ENCODE results near the gene PROB1.
"Not testable (repeated sequence)": the region's sequence is repeated elsewhere in the genome, so short reads cannot be mapped to it uniquely, and the experiment has no call there.

The PROB1 gene, protein sequence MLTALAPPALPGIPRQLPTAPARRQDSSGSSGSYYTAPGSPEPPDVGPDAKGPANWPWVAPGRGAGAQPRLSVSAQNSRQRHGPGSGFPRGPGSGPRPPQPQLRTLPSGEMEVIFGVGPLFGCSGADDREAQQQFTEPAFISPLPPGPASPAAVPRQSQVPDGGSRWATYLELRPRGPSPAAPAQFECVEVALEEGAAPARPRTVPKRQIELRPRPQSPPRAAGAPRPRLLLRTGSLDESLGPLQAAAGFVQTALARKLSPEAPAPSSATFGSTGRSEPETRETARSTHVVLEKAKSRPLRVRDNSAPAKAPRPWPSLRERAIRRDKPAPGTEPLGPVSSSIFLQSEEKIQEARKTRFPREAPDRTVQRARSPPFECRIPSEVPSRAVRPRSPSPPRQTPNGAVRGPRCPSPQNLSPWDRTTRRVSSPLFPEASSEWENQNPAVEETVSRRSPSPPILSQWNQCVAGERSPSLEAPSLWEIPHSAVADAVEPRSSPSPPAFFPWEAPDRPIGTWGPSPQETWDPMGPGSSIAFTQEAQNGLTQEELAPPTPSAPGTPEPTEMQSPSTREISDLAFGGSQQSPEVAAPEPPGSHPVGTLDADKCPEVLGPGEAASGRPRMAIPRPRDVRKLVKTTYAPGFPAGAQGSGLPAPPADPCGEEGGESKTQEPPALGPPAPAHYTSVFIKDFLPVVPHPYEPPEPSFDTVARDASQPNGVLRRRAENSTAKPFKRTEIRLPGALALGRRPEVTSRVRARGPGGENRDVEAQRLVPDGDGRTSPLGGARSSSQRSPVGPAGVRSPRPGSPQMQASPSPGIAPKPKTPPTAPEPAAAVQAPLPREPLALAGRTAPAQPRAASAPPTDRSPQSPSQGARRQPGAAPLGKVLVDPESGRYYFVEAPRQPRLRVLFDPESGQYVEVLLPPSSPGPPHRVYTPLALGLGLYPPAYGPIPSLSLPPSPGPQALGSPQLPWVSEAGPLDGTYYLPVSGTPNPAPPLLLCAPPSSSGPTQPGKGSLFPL

DNA sequence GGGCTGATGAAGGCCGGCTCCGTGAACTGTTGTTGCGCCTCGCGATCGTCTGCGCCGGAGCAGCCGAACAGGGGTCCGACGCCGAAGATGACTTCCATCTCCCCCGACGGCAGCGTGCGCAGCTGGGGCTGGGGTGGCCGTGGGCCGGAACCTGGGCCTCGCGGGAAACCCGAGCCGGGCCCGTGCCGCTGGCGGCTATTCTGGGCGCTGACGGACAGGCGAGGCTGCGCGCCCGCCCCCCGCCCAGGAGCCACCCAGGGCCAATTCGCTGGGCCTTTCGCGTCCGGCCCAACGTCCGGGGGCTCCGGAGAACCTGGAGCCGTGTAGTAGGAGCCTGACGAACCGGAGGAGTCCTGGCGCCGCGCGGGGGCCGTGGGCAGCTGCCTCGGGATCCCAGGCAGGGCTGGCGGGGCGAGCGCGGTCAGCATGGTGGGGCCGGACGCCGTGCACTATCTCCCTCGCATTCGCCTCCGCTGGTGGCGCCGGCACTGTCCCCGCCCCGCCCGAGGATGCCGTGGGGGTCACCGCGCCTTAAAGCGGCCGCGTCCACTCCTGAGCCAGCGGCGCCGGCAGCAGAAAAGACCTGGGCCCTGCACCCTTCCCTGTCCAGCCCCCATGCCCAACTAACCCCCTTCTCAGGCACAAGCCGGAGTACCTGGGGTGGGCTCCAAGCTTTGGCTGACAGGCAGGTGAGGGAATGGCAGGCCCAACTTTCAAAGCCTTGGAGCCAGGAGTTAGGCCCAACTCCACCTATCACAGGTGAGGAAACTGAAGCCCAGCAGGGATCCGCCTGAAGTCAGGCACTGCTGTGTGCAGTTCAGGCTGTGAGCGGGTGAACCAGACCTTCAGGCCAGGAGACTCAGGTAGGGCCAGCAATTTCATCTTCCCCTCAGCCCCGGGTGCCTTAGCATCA is at the start of gene PROB1:
TSS of gene PROB1 (minus strand) at position 451 of the 913 bp plus-strand sequence. CDS start at position 428, 23 bp downstream.
- Mint-ChIP-seq H3K4me1 (peaks cover 32% of the 10 kb centered on the region), H3K27me3 (no peaks in the 10 kb centered on the region), H3K27ac (no peak within 1 kb of the TSS), H3K4me3 (peak within 1 kb of the TSS; percentile 94), H3K36me3 (peaks cover 6% of the 10 kb centered on the region), H3K9me3 (no peaks in the 10 kb centered on the region)
- ATAC-seq (ENCODE audit: low read depth) (no peak), DNase-seq (ENCODE audit: low spot score in 2 of 2) (no peak)

DNA sequence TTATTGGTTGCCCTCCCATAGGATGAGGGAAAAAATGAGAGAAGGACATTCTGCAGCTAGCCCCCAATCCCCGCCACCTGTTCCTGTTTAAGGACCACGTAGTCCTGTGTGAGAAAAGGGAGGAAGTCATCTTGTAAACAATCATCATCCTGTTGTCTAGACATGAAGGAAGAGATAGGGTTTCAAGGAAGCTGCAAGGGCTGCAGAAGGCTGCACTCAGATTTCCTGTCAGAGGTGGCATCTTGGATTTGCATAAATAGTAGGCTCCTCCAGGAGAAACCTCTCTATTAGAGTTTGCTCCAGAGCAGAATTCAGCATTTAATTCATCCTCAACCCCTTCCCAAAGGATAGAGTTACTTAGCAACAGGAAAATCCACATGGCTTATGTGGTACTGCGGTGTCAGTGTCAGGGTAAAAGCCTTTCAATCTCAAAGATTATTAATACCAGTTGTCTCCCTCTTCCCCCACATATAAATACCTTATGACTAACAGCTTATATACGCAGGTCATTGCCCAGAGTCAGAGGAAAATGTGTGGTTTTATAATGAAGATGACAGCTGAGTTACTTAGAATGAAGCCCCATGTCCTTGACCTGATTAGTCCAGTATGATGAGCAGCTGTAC is 49.0 kb upstream of the PROB1 start:
- no peak for ATAC-seq (ENCODE audit: low read depth)
- Mint-ChIP-seq H3K27me3 (no peaks in the 10 kb centered on the region), H3K27ac (no peak overlapping the region), H3K9me3 (no peaks in the 10 kb centered on the region), H3K4me3 (no peak overlapping the region), H3K4me1 (peaks cover 11% of the 10 kb centered on the region), H3K36me3 (no peaks in the 10 kb centered on the region)
- no peak for DNase-seq (ENCODE audit: low spot score in 2 of 2)

DNA sequence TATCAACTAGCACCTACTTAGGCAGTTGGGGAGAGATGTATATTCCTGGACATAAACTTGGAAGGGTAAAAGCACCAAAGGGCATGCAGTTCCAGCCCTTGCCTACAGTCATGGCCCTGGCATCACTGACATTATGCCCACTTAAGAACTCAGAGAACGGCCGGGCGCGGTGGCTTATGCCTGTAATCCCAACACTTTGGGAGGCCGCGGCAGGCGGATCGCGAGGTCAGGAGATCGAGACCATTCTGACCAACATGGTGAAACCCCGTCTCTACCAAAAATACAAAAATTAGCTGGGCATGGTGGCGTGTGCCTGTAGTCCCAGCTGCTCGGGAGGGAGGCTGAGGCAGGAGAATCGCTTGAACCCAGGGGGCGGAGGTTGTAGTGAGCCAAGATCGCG is 45.5 kb upstream of the PROB1 start:
- not testable (repeated sequence) for H3K36me3 Mint-ChIP-seq; DNase-seq (ENCODE audit: low spot score in 2 of 2); H3K27ac Mint-ChIP-seq; H3K27me3 Mint-ChIP-seq; H3K9me3 Mint-ChIP-seq; H3K4me3 Mint-ChIP-seq; ATAC-seq (ENCODE audit: low read depth)
- peaks cover 18% of the 10 kb centered on the region for H3K4me1 Mint-ChIP-seq

DNA sequence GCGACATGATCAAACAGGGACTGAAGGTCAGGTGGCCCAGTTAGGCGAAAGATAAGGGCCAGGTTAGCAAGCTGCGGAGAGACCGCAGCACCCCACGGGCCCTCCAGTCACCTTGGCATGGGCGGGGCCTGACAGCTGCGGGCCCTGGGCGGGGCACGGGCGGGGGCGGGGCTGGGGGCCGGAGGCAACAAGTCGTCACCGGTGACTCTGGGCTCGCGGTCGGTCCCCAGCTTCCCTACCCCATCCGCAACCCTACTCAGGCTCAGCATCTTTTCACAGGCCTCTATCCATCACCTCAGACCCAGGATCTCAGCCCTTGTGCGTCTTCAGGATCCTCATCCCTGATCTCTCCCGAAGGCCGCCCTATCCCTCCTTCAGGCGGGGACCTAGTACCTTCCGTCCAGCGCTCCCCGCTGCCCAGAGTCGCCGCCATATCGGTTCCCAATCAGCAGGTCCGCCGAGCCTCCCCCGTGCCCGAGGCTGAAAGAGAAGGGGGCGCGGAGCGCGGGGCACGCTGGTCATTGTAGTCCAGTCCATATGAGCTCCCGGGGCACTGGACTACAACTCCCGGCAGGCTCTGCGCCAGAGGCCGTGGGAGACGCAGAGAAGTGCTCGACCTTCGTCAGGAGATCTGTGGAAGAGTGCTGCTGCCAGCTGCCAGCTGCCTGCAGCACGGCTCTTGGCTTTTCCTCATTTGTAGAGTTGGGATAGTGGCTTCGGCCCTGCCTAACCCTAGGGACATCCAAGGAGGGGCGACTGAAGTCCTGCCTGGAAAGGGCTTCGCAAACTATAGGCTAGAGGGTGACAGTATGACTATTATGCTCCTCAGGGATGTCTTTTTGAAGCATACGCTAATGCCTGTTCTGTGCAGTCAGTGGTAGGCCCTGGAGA is 44.4 kb upstream of the PROB1 start, which contains the start of gene DNAJC18:
TSS of gene DNAJC18 (minus strand) at position 513 of the 891 bp plus-strand sequence. CDS start at position 433, 80 bp downstream.
- no peaks in the 10 kb centered on the region for H3K27me3 Mint-ChIP-seq
- peaks cover 18% of the 10 kb centered on the region for H3K4me1 Mint-ChIP-seq
- peak; percentile 81 to 87 for DNase-seq (ENCODE audit: low spot score in 2 of 2)
- peaks cover 7% of the 10 kb centered on the region for H3K36me3 Mint-ChIP-seq
- H3K27ac Mint-ChIP-seq: peak within 1 kb of the TSS; percentile 99
- peak; percentile 90 for ATAC-seq (ENCODE audit: low read depth)
- H3K9me3 Mint-ChIP-seq: no peaks in the 10 kb centered on the region
- H3K4me3 Mint-ChIP-seq: peak within 1 kb of the TSS; percentile 99

DNA sequence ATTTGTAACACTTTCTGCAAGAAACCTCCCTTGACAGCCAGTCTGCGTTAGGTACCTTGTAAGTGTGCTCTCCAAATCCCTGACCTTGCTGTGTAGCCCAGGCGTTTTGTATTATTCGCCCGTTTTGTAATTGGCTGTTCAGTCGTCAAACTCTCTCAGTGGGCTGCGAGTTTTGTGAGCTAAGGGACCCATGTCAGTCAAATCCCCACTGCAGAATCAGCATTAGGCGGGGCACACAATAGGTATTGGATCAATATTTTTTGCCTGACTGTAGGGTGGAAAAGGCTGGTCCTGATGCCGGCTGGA is 43.8 kb upstream of the PROB1 start:
- H3K27me3 Mint-ChIP-seq: no peaks in the 10 kb centered on the region
- H3K4me1 Mint-ChIP-seq: peaks cover 18% of the 10 kb centered on the region
- no peaks in the 10 kb centered on the region for H3K9me3 Mint-ChIP-seq
- H3K36me3 Mint-ChIP-seq: peaks cover 7% of the 10 kb centered on the region
- no peak for DNase-seq (ENCODE audit: low spot score in 2 of 2)
- H3K4me3 Mint-ChIP-seq: peak overlapping the region; percentile 99
- ATAC-seq (ENCODE audit: low read depth): no peak
- peak overlapping the region; percentile 99 for H3K27ac Mint-ChIP-seq

DNA sequence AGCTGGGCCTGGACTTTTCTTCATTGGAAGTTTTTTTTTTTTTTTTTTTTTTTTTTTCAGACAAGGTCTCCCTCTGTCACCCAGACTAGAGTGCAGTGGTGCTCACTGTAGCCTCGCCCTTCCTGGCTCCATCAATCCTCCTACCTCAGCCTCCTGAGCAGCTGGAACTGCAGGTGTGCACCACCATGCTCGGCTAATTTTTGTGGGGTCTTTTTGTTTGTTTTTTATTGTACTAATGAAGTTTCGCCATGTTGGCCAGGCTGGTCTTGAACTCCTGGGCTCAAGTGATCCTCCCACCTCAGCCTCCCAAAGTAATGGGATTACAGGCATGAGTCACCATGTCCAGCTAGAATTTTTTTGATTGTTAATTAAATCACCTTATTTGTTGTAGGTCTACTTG is 40.8 kb upstream of the PROB1 start:
- Mint-ChIP-seq H3K27ac (no peak overlapping the region), H3K36me3 (peaks cover 7% of the 10 kb centered on the region), H3K9me3 (no peaks in the 10 kb centered on the region), H3K4me3 (no peak overlapping the region), H3K27me3 (no peaks in the 10 kb centered on the region), H3K4me1 (peaks cover 15% of the 10 kb centered on the region)
- DNase-seq (ENCODE audit: low spot score in 2 of 2): no peak
- ATAC-seq (ENCODE audit: low read depth): no peak

DNA sequence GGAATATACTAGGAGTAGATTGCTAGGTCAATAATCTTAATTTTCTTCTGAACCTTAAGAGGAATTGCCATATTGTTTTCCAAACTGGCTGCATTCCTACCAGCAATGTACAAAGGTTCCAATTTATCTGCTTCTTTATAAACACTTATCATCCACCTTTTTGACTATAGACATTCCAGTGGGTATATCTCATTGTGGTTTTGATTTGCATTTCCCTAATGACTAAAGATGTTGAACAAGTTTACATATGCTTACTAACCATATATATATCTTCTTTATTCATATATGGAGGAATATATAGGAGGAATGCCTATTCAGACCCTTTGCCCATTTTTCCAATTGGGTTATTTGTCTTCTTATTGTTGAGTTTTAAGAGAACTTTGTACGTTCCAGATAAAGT is 36.8 kb upstream of the PROB1 start:
- H3K36me3 Mint-ChIP-seq: peaks cover 4% of the 10 kb centered on the region
- no peak overlapping the region for H3K27ac Mint-ChIP-seq
- H3K4me3 Mint-ChIP-seq: no peak overlapping the region
- no peak for DNase-seq (ENCODE audit: low spot score in 2 of 2)
- H3K27me3 Mint-ChIP-seq: no peaks in the 10 kb centered on the region
- H3K9me3 Mint-ChIP-seq: no peaks in the 10 kb centered on the region
- no peaks in the 10 kb centered on the region for H3K4me1 Mint-ChIP-seq
- no peak for ATAC-seq (ENCODE audit: low read depth)

DNA sequence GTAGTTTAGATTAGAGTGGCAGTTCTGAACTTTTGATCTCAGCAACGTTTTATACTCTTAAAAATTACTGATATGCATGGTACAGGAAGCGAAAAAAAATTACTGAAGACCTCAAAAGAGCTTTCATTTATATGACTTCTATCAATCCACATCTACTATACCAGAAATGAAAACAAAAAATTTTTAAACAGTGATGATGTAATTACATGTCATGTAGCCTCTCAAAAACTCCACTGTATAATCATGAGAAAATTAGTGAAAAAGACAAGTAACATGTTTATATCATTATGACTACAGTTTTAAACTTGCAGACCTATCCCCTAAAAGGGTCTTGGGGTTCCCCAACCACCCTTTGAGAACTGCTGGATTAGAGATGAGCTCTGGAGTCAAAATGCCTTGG is 35.1 kb upstream of the PROB1 start:
- H3K9me3 Mint-ChIP-seq: no peaks in the 10 kb centered on the region
- no peak overlapping the region for H3K4me3 Mint-ChIP-seq
- ATAC-seq (ENCODE audit: low read depth): no peak
- H3K36me3 Mint-ChIP-seq: peaks cover 7% of the 10 kb centered on the region
- H3K4me1 Mint-ChIP-seq: no peaks in the 10 kb centered on the region
- H3K27ac Mint-ChIP-seq: no peak overlapping the region
- no peaks in the 10 kb centered on the region for H3K27me3 Mint-ChIP-seq
- DNase-seq (ENCODE audit: low spot score in 2 of 2): no peak

DNA sequence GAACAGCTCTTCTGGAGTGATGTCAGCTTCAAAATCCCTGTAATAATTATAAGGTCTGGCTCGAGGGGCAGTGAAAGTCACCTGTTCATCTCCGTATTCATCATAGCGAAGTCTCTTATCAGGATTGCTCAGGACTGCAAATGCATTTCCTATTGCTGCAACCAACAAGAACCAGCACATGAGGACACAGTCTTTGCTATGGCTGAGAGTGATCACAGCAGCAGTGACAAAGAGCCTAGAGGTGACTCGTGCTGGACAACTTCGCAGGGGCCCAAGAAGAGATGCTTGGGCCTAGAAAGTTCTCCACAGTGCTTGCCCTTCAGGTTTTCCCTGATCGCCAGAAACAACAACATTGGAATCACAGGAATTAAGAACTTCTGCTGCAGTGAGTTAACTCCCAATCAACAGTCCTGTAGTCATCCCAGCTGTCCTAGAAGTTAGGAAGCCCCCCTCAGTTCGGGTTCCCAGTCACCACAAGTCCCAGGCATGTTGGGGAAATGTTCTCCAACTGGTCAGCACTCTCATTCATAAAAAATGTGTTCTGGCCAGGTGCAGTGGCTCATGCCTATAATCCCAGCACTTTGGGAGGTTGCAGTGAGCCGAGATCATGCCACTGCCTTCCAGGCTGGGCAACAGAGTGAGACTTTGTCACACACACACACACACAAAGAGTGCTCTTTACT is 31.4 kb upstream of the PROB1 start:
- Mint-ChIP-seq H3K9me3 (no peaks in the 10 kb centered on the region), H3K27me3 (no peaks in the 10 kb centered on the region), H3K4me3 (no peak overlapping the region), H3K27ac (no peak overlapping the region), H3K36me3 (peaks cover 10% of the 10 kb centered on the region), H3K4me1 (peaks cover 4% of the 10 kb centered on the region)
- DNase-seq (ENCODE audit: low spot score in 2 of 2) (no peak), ATAC-seq (ENCODE audit: low read depth) (no peak)

DNA sequence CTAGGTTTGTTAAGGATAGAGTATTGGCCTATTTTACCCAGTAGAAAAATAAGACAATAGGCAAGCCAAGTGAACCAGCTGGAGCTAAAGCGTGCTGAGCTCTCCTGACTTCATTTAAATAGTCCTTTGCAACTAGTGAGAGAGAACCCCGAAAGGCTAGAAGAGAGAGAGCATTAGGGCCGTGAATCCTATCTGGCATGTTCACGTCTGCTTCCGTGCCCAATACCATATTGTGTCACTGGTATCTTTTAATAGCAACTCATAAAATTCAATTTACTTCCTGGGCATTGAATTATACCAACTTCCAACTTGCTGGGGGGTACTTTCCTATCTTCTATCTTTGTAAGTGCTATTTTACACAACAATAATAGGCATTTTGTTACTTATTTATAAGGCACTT is 30.6 kb upstream of the PROB1 start:
- Mint-ChIP-seq H3K27me3 (no peaks in the 10 kb centered on the region), H3K4me3 (no peak overlapping the region), H3K9me3 (no peaks in the 10 kb centered on the region), H3K27ac (no peak overlapping the region), H3K4me1 (peaks cover 4% of the 10 kb centered on the region), H3K36me3 (peaks cover 11% of the 10 kb centered on the region)
- DNase-seq (ENCODE audit: low spot score in 2 of 2) (no peak), ATAC-seq (ENCODE audit: low read depth) (no peak)

DNA sequence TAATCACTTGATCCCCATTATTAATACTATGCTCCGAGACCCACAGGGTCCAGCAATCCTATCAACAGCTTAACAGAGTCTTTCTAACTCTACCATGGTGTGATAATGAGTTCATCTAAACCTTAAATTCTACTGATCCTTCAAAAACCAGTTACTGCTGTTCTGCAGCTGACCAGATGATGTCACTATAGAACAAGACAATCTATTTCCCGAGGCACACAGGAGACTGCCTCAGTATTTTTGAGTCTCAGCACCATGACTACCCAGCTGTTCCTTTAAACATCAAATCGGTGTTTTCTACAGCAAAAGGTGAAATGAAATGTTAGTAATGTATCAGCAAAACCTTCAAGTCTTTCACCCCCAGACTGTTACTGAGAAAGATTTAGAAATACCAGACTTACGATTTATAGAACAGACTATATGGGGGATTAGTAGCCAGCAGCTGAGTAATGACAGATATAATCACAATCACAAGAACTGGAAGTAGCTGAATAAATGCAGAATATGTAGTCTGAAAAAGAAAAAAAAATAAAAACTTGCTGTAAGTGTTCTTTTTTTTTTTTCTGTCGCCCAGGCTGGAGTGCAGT is 27.5 kb upstream of the PROB1 start:
- Mint-ChIP-seq H3K4me3 (no peak overlapping the region), H3K9me3 (no peaks in the 10 kb centered on the region), H3K27me3 (no peaks in the 10 kb centered on the region), H3K36me3 (peaks cover 23% of the 10 kb centered on the region), H3K27ac (no peak overlapping the region), H3K4me1 (peaks cover 4% of the 10 kb centered on the region)
- ATAC-seq (ENCODE audit: low read depth): peak; percentile 98
- DNase-seq (ENCODE audit: low spot score in 2 of 2): peak; percentile 42 to 62

Data from memory B cell (primary cell).